Activated CD8-positive, alpha-beta memory T cell treated with anti-CD3 and anti-CD28 coated beads for 48 hours (primary cell): ENCODE results near the gene EIF4A3.
"Not testable (repeated sequence)": the region's sequence is repeated elsewhere in the genome, so short reads cannot be mapped to it uniquely, and the experiment has no call there.

Experiments
- DNase-seq, 3 experiments: peaks; one replicate each; pipeline ENCODE4 v3.0.0-alpha.2; 2020; ENCODE audit warnings: low read depth in 2 of 3, low spot score in 2 of 3

EIF4A3 gene

DNA sequence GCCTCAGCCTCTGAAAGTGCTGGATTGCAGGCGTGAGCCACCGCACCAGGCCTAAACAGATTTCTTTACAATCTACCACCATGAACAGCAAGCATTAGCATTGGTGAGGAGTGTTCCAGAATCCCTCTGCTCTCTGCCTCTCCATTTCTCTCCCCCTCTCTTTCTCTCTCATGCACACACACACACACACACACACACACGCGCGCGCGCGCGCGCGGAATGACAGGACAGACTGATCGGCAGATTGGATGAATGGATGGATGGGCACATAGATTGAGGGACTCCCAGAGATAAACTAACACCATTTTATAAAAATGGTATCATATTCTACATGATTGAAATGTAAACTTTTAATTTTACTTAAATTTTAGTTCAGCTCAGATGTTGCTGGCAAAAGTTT, 26.2 kb upstream of the EIF4A3 start:
- DNase-seq: no peak

DNA sequence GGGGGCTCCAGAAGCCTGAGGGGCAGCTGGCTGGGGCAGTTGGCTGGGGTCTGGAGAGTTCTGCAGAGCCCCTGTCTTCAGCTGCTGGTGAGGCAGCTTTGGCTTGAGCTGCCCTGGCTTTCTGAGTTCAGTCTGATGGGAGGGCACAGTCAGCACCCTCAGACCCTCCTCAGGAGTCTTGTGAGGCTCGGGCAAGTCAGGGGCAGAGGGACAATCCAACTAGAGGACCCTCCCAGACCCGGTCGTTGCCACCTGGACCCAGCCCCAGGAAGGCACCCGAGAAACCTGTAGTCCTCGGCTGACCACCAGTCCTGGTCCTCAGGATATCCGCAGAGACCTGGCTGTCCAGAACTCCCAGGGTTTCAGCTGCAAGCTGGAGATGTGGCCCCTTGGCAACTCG, 24.8 kb upstream of the EIF4A3 start:
- DNase-seq: no peak

DNA sequence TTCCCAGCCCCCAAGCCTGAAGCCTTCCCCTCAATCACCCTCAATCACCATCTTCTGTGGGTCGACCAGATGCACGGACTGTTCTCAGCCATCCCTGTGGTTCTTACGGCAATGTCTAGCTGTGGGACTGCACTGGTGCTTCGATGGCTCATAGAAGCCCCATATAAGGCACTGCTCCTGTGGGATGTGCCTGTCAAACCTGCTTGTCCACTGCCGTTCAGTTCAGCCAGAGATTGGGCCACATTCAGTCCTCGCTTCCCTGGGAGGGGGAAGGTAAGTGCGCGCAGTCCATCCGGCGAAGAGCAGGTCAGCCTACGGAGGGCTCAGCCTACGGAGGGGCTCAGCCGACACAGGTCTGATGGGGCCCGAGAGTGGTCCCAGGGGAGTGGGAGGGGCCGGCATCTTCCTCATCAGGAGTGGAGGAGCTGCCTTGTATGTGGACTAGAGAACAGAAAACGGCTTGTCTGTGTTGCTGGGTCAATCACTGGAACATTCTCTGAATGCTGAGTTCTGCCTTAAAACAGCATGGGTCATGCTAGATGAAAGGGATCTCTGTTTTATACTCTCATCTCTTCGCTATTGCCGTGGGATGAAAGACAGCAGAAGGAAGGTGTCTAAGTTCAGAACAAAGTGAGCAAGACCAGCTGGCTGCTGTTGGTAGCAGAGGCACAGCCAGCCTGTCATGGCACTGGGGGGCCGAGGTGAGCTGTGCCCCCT, 23.0 kb upstream of the EIF4A3 start, which contains the start of gene CARD14:
CARD14 (plus strand) TSS at position 247 of the 717 bp plus-strand sequence. CDS start 11,409 bp downstream, outside the sequence.
- no peak for DNase-seq

DNA sequence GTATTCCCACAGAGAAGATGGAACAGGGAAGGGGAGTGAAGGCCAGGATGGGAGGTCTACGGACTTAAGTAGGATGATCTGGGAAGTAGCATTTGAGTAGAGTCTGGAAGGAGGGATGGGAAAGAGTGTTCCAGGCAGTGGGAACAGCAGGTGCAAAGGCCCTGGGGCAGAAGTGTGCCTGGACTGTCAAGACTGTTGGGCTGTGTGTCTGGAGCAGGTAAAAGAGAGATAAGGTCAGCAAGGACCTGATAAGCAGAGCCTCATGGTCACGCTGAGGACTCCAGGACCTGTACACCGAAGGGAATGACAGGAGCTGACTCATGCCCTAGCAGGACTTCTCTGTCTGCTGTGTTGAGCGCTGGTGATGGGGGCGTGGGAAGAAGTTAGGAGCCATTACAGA, 22.2 kb upstream of the EIF4A3 start:
- DNase-seq: no peak

DNA sequence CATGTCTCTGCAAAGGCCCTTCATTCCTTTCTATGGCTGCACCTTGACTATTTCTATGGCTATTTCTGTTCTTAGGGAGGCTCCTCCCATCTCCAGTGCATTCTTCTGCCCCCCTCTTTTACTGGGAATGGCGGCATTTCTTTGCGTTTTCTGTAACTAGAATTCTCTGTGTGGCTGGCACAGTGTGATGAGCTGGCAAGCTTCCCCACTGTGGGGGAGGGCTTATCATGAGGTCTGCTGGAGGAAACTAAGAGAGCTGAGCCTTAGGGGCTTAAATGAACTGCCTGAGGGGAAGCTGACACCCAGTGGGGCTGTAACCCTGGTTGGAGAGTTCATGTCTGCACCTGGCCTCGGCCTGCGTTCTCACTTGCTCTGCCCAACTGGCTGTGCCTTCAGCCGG, 21.4 kb upstream of the EIF4A3 start:
- no peak for DNase-seq

DNA sequence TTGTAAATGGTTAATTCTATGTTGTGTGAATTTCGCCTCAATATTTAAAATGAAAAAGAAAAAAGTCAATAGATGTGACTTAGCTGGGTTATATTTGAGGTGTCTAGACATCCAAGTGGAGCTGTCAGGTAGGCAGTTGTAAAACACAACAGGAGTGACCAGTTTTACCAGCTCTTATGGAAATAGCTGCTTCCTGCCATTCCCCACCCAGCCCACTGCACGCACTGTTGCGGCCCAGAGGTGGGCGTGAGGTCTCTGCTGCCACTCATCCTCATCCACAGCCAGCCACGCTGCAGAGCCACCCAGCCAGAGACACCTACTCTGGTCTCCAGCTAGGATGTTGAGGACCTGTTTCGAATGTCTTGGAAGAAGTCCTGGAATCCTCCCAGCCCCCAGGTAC, 19.5 kb upstream of the EIF4A3 start:
- DNase-seq: no peak

DNA sequence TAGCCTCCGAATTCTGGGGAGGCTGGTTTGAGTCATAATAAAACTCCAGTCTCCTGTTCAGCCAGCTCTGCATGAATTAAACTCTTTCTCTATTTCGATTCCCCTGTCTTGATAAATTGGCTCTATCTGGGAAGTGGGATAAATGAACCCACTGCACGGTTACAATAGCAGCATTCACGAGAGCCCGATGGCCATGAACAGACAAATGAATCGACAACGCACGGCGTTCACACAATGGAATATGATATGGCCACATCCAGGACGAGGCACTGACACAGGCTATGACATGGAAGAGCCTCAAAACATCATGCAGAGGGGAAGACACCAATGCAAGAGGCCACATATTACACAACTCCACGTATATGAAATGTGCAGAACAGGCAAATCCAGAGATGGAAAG, 17.3 kb upstream of the EIF4A3 start:
- DNase-seq: no peak

DNA sequence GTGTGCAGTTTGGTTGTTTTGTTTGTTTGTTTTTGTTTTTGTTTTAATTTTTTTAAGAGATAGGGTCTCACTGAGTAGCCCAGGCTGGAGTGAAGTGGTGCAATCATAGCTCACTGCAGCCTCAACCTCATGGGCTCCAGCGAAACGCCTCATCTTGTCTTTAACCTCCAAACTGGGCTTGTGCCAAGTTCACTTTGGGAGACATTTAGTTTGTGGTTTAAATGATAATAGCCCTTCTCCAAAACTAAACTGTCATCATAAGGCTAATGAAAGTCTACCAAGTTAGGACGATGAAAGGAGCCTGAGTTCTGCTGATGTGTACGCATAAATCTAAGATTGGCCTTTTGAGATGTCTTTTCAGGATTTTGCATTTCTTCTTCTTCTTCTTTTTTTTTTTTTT, 16.4 kb upstream of the EIF4A3 start:
- no peak for DNase-seq

DNA sequence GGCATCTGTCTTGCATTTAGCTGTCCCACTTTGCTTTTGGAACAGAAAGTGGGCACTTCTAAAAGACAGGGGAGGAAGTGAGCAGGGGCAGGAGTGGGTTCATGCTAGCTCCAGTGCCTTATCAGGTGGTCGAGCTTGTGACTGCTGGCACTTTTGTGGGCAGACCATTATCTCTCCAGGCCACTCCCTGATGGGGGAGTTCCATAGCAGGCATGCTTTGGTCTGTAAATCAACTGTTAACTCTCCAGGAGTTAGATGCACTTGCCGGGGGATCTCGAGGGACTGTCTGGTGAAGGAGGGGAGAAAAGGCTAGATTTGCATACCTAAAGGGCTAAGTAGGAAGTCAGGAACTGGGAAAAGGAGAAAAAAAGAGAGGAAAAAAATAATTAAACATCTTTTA, 13.6 kb upstream of the EIF4A3 start:
- DNase-seq: no peak

DNA sequence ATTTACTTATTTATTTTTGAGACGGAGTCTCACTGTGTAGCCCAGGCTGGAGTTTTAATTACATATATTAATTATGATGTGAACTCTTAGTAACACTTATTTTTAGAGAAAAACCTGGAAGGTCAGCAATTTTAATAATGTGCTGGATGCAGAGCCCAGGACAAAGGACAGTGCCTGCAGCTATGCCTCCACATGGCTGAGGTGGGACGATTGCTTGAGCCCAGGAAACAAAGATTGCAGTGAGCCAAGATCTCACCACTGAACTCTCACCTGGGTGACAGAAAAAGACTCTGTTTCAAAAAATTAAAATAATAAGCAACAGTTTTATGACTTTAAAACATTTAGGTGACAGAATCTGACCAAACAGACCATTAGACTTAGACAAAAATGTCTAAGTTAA, 11.9 kb upstream of the EIF4A3 start:
- DNase-seq: no peak

DNA sequence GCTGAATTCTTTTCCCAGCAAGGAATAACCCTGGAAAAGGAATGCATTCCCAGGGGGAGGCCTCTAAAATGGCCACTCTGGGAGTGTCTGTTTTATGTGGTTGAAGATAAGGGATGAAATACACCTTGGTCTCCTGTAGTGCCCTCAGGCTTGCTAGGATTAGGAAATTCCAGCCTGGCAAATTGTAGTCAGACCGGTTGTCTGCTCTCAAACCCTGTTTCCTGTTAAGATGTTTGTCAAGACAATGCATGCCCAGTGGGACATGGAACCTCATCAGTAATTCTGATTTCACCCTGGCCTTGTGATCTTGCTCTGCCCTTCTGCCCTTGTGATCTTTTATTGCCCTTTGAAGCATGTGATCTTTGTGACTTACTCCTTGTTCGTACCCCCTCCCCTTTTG, 8.7 kb upstream of the EIF4A3 start:
- not testable (repeated sequence) for DNase-seq

DNA sequence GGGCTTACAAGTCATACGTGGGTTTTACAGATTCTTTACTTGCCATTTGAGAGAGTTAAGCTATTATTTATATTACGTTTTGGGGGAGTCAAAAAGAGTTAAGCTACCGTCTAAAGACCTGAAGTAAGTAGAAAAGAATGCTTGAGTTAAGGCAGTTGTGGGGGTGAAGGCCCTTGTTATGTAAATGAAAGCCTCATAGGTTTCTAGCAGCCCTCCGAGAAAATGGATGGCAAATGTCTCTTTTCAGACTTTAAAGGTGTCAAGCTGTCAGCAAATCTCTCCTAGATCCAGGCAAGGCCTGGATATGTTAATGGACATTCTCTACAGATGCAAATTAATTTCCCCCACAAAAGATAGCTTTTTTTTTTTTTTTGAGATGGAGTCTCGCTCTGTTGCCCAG, 7.2 kb upstream of the EIF4A3 start:
- DNase-seq: no peak

DNA sequence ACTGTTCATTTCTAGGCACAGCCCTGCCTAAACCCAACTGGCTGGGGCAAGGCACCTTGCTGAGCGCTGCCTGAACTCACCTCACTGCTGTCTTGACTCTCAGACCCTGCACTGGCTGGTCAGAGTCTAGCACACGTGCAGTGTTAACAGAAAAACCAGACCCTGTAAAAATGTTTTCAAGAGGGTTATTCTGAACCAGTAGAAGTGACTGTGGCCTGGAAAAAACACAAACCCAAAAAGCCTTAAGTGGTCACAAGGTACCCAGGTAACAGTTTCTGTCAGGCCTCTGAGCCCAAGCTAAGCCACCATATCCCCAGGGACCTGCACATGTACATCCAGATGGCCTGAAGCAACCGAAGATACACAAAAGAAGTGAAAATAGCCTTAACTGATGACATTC, 6.1 kb upstream of the EIF4A3 start:
- no peak for DNase-seq

DNA sequence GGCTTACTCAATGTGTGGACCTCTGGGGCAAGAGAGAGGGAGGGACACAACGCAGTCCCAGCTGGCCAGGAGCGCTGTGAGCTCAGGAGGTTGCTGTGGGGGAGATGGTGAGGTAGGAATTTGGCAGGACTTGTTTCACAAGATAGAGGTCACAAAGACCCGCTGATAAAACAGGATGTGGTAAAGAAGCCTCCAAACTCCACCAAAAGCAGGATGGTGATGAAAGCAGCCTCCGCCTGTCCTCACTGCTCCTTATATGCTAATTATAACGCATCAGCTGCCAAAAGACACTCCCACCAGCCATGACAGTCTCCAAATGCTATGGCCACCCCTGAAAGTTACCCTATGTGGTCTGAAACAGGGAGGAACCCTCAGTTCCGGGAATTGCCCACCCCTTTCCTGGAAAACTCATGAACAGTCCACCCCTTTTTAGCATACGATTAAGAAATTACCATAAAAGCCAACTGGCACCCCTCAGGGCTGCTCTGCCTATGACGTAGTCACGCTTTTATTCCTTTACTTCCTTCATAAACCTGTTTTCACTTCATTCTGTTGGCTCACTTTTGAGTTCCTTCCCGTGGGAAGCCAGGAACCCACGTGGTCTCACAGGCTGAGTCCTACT, 5.3 kb upstream of the EIF4A3 start:
- no peak for DNase-seq

DNA sequence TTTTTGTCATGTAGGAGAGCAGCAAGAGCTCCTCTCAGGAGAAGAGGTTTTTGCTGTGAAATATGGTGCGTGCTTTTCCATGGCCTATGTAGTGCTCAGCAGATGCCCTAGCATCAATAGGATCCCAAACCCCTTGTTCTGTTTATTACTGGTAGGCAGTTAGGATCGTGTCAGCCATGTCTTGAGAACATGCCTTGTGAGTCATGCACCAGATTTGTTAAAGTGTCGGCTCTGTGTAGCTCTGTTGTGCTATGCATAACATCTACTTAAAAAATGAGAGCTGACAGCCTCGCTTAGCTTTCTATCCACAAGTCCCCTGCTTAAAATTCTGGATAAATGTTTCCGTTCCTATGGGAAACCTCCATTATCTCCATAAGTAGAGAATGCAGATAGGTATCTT, 4.4 kb upstream of the EIF4A3 start:
- DNase-seq: no peak

DNA sequence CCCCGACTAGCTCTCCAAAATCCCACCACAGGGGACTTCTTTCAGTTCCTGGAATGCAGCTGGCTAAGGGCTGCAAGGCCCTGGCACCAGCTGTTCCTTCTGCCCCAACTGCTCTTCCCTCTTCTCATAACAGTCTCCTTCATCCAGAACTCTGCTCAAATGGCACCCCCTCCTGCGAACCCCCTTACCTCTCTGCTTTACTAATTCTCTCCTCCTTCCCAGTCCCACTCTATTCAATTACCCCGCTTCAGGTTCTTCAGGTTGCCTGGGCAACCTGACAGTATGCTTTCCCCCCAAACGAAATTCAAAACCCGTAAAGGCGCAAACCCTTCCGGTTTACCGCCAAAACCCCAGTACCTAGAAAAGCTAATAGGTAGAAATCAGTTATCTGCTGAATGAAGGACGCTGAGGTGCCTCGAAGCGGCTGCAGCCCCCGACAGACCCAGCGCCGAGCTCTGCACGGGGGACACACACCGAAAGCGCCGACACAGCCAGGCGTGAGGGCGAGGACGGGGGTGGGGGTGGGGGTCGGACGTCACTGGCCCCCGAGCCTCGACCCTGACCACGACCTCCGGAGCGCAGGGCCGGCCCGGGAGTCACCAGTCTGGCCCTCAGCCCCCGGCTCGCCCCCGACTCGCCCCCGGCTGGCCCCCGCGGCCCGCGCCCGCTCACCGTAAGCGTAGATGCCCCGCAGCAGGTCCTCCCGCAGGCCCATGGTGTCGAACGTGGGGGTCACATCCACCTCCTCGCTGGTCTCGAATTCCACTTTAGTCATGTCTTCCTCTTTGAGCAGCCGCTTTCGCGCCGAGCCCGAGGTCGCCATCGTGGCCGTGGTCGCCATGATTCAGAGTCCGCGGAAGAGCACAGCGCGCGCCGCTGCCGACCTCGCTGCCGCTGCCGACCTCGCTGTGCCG, 550 bp downstream of the EIF4A3 start:
- peak in 2 of 3 experiments; percentile 22 to 34 for DNase-seq

DNA sequence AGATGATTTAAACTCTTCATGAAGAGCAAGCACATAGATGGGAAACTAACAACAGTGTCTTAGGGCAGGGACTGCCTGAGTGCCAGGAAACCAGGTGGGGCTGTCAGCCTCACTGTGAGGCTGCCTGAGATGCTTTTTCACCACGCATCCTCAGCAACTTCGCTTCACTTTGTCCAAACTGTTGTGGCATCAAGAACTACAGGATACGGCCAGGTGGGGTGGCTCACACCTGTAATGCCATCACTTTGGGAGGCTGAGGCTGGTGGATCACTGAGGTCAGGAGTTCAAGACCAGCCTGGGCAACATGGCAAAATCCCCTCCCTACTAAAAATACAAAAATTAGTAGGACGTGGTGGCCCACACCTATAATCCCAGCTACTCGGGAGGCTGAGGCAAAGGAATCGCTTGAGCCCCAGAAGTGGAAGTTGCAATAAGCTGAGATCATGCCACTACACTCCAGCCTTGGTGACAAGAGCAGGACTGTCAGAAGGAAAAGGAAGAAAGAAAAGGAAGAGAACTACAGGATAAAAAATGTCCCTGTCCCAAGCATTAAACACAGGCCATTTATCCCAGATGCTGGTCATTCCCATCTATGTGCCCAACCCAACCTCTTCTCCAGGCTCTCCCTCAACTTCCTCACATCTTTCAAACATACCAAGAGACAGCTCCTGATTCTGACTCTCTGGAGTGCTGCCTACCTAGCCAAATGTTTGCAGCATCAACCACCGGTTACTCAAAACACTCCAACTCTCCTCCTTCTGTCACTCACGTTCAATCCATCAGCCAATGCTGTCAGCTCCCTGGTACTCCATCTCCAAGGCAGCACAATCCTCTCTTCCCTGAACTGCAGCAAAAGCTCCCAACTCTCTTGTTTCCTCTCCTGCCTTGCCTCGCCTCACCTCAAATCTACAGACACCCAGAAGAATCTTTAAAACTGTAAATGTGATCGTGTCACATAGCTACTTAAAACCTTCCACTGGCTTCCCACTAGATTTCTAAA, 1.6 kb downstream of the EIF4A3 start:
- no peak for DNase-seq

DNA sequence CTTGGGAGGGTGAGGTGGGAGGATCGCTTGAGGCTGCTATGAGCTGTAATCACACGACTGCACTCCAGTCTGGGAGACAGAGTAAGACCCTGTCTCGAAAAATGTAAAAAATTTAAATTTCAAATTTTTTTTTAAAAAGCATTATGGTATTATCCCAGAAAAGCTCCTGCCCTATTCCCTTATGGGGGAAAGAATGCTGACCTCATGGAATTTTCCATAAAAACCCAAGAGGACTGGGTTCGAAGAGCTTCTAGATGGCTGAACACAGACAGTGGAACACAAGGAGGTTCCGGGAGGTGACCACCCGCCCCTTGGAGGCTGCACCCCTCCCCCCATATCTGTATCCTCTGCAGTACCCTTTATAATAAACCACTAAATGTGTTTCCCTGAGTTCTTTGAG, 4.0 kb downstream of the EIF4A3 start:
- DNase-seq: no peak

DNA sequence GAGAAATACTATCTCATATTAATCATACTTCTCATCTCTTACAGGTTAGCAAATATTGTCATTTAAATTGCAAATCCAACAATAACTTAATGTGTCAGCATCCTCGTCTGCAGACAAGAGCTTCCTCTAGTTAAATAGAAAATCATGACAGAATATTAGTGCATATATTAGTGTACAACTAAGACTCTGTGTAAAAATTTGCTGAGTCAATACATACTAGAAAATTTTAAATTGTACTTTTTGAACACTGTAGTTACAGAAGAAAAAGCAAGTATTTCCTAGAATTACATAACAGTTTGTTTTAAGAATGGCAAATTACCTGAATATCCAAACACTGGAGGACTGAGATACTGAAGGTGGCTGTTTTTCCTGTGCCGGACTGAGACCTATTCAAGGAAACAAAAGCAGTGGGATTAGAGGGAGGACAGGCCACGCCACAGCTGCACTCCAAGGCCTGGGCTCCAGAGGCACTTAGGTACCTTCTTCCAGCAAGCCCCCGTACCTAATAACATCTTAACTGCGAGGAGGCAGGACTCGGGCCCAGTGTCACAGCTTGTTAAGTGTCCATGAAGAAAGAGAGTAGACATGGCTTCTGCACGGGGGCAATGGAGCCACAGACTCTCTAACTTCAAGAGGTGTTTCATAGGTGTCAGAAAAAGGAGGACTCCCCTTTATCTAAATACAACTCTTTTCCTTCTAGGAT, 5.3 kb downstream of the EIF4A3 start:
- no peak for DNase-seq

DNA sequence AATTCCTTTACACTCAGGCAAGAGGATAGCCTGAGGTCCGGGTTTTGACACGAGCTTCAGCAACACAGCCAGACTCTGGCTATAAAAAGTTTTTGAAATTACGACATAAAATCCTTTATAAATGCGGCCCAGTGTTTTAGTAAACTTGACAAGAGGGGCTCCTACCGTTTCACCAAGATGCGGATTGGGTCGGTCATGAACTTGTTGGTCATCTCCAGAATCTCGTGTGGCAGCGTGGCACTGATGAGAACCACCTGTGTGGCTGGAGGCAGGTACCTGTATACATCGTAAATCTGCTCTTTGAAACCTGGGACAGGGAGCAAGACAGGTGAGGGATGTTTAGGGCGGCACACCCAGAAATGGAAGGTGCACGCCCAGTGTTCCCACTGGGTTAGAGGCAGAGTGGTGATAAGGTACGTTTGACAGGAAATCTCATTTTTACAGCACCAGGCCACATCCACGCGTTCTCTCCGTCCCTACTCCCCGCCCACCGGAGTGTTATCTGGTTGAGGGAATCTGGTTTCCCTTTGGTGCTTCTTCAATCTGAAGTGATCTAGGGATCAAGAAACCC, 8.0 kb downstream of the EIF4A3 start:
- DNase-seq: no peak
